HG03521 (cell line): ENCODE data around the gene KIR2DL4.
"Not testable (repeated sequence)": the region's sequence is repeated elsewhere in the genome, so short reads cannot be mapped to it uniquely, and the experiment has no call there.

Experiments
- ATAC-seq: cut with Tn5 transposase; IDR thresholded peaks from one replicate; pipeline ENCODE4 v1.9.1; 2021; ENCODE audit warnings: mild to moderate bottlenecking, moderate library complexity; ENCODE audit not compliant: unreplicated experiment

Gene KIR2DL4

DNA sequence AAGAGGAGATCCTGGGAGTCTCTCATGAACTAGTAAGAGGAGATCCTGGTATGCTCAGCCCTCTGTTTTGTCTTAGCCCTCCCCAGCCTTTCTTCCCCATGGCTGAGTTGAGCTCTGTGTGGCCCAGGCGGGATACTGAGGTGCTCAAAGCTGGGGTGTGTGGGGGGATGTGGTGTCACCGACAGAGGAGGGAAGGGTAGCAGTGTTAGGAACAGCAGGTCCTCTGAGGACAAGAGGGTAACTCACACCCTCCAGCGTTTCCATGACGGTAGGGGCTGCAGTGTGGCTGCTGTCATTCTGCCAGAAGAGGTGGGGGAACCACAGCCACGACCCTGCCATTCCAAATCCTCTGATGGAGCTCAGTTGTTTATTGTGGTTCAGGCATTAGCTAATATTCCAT is 691 bp downstream of the KIR2DL4 start:
- ATAC-seq = no peak

GRCh38 chr19:54804571-54804970 is 1.2 kb downstream of the KIR2DL4 start:
- ATAC-seq = no peak

GRCh38 chr19:54805665-54806515 is 2.5 kb downstream of the KIR2DL4 start:
- ATAC-seq = no peak

- no peak for ATAC-seq
Observed at GRCh38 chr19:54806516-54806838, 3.1 kb downstream of the KIR2DL4 start.

- ATAC-seq = not testable (repeated sequence)
Observed at GRCh38 chr19:54814571-54814970, 11.2 kb downstream of the KIR2DL4 start.

- not testable (repeated sequence) for ATAC-seq
Observed at GRCh38 chr19:54816251-54816650, 12.8 kb downstream of the KIR2DL4 start, which contains the start of gene KIR3DL1. TSS of gene KIR3DL1 (plus strand) at chr19:54816468.

DNA sequence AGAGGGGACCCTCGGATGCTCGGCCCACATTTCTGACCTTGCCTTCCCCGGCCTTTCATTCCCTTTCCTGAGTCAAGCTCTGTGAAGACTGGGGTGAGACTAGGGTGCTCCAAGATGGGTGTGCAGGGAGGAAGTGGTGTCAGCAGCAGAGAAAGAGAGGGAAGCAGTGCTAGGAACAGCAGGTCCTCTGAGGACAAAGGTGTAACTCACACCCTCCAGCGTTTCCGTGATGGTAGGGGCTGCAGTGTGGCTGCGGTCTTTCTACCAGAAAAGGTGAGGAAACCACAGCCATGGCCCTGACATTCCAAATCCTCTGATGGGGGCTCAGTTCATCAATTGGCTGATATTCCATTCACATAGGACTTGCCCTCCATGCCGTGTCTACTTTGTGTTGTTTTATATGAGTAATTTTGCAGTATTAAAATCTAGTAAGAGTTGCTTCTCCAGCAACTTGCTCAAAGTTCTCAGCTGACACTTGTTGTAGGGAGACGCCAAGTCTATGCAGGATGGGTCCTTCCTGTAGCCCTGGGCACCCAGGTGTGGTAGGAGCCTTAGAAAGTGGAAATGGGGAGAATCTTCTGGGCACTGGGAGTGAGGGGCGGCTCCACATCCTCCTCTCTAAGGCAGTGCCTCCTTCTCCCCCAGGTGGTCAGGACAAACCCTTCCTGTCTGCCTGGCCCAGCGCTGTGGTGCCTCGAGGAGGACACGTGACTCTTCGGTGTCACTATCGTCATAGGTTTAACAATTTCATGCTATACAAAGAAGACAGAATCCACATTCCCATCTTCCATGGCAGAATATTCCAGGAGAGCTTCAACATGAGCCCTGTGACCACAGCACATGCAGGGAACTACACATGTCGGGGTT is 14.5 kb downstream of the KIR2DL4 start:
- no peak for ATAC-seq

GRCh38 chr19:54824416-54824815 is 21.0 kb downstream of the KIR2DL4 start:
- ATAC-seq = not testable (repeated sequence)

- not testable (repeated sequence) for ATAC-seq
Observed at GRCh38 chr19:54825326-54825725, 21.9 kb downstream of the KIR2DL4 start.

DNA sequence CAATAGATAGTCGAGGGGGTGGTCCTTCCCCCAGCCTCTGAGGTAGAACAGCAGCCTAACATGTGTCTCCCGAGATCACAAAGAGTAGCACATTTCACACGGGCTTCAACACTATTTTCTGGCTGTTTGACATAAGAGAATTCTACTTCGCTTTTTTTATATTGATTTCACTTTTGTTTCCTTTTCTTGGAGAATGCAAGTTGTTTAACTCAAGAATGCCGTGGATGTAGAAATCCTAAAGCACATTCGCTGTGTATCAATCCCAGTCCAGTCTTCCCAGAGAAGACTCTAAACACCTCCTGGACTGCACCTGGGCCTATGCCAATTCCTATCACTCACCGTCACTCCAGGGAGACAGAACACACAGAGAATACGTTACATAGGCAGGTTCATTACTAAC is 24.7 kb downstream of the KIR2DL4 start:
- ATAC-seq = not testable (repeated sequence)

DNA sequence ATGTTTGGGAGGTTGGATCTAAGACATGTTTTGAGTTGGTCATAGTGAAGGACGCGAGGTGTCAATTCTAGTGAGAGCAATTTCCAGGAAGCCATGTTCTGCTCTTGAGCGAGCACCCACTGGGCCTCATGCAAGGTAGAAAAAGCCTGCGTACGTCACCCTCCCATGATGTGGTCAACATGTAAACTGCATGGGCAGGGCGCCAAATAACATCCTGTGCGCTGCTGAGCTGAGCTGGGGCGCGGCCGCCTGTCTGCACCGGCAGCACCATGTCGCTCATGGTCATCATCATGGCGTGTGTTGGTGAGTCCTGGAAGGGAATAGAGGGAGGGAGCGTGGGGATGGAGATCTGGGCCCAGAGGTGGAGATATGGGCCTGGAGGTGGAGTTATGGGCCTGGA is 29.1 kb downstream of the KIR2DL4 start, which contains the start of gene KIR2DS4:
KIR2DS4 (plus strand) TSS at position 181 of the 400 bp plus-strand sequence.
- ATAC-seq = not testable (repeated sequence)

DNA sequence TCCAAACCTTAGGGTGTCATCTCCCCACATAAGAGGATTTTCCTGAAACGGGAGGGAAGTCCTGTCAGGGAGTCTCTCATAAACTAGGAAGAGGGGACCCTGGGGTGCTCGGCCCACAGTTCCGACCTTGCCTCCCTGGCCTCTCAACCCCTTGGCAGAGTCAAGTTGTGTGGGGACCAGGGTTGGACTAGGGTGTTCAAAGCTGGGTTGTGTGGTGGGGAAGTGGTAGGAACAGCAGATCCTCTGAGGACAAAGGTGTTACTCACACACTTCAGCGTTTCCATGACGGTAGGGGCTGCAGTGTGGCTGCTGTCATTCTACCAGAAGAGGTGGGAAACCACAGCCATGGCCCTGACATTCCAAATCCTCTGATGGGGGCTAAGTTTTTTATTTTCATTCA is 31.7 kb downstream of the KIR2DL4 start:
- not testable (repeated sequence) for ATAC-seq

- not testable (repeated sequence) for ATAC-seq
Observed at GRCh38 chr19:54837522-54837921, 34.1 kb downstream of the KIR2DL4 start.

- ATAC-seq = not testable (repeated sequence)
Observed at GRCh38 chr19:54843171-54843570, 39.8 kb downstream of the KIR2DL4 start.

GRCh38 chr19:54850061-54850640 is 46.7 kb downstream of the KIR2DL4 start, which contains the start of gene KIR3DL2:
TSS of gene KIR3DL2 (plus strand) at chr19:54850443. CDS start at chr19:54850476, 33 bp downstream.
- ATAC-seq = not testable (repeated sequence)

- ATAC-seq = no peak
Observed at GRCh38 chr19:54850930-54851329, 47.5 kb downstream of the KIR2DL4 start.

- no peak for ATAC-seq
Observed at GRCh38 chr19:54851353-54851752, 47.9 kb downstream of the KIR2DL4 start.

GRCh38 chr19:54855241-54855640 is 51.8 kb downstream of the KIR2DL4 start:
- ATAC-seq = not testable (repeated sequence)

DNA sequence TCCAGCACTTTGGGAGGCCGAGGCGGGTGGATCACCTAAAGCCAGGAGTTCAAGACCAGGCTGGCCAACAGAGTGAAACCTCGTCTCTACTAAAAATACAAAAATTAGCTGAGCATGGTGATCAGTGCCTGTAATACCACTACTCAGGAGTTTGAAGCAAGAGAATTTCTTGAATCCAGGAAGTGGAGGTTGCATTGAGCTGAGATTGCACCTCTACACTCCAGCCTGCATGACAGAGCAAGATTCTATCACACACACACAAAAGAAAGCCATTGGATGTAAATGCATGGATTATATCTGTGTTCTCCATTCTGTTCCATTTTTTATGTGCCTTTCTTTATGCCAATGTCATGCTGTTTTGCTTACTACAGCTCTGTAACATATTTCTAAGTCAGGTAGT is 55.1 kb downstream of the KIR2DL4 start:
- not testable (repeated sequence) for ATAC-seq

GRCh38 chr19:54859421-54859820 is 56.0 kb downstream of the KIR2DL4 start:
- ATAC-seq = not testable (repeated sequence)

GRCh38 chr19:54863459-54863858 is 60.0 kb downstream of the KIR2DL4 start:
- ATAC-seq = not testable (repeated sequence)
